GM19025 (cell line): ENCODE results near the gene TBC1D8.
A peak's percentile ranks its signal among the peaks of the same experiment; 100 is the strongest.

Source experiments
- ATAC-seq: cut with Tn5 transposase; IDR thresholded peaks from one replicate; pipeline ENCODE4 v1.9.1; 2021; ENCODE audit warnings: mild to moderate bottlenecking, low read depth, moderate library complexity; ENCODE audit not compliant: unreplicated experiment

Gene TBC1D8

GRCh38 chr2:101164021-101164420 is 12.8 kb upstream of the TBC1D8 start:
- no peak for ATAC-seq

- no peak for ATAC-seq
Observed at GRCh38 chr2:101162561-101163330, 11.6 kb upstream of the TBC1D8 start.

- no peak for ATAC-seq
Observed at GRCh38 chr2:101161658-101162057, 10.5 kb upstream of the TBC1D8 start.

- no peak for ATAC-seq
Observed at GRCh38 chr2:101160454-101160853, 9.3 kb upstream of the TBC1D8 start.

GRCh38 chr2:101159526-101159925 is 8.3 kb upstream of the TBC1D8 start:
- ATAC-seq: no peak

GRCh38 chr2:101157272-101157671 is 6.1 kb upstream of the TBC1D8 start:
- no peak for ATAC-seq

GRCh38 chr2:101153787-101154186 is 2.6 kb upstream of the TBC1D8 start:
- ATAC-seq: no peak

- ATAC-seq: no peak
Observed at GRCh38 chr2:101153077-101153707, 2.0 kb upstream of the TBC1D8 start.

GRCh38 chr2:101152272-101153076 is 1.3 kb upstream of the TBC1D8 start:
- ATAC-seq: peak; percentile 62

GRCh38 chr2:101151859-101152271 is 683 bp upstream of the TBC1D8 start:
- no peak for ATAC-seq

GRCh38 chr2:101150306-101151145 is 656 bp downstream of the TBC1D8 start:
- peak; percentile 16 for ATAC-seq

- ATAC-seq: no peak
Observed at GRCh38 chr2:101149241-101150192, 1.7 kb downstream of the TBC1D8 start.

GRCh38 chr2:101148777-101149176 is 2.4 kb downstream of the TBC1D8 start:
- no peak for ATAC-seq

- ATAC-seq: no peak
Observed at GRCh38 chr2:101147971-101148370, 3.2 kb downstream of the TBC1D8 start.

GRCh38 chr2:101147062-101147461 is 4.1 kb downstream of the TBC1D8 start:
- ATAC-seq: no peak

- no peak for ATAC-seq
Observed at GRCh38 chr2:101146535-101146934, 4.6 kb downstream of the TBC1D8 start.

GRCh38 chr2:101145406-101145805 is 5.8 kb downstream of the TBC1D8 start:
- no peak for ATAC-seq

- ATAC-seq: no peak
Observed at GRCh38 chr2:101142163-101142562, 9.0 kb downstream of the TBC1D8 start.

- no peak for ATAC-seq
Observed at GRCh38 chr2:101140978-101141655, 10.1 kb downstream of the TBC1D8 start.
